Smooth muscle cell of the pulmonary artery (primary cell): ENCODE measurements around the gene PRKAB2. TPM values are rescaled to one million over a fixed set of nuclear protein-coding genes. Genes with fewer than 3 reads are reported as not detected.

Experiments used
- total RNA-seq: library from RNA; depleted of rRNA; stranded (reverse); fragments of >200 nt; gene quantifications from 2 replicates; pipeline ENCODE4 v1.2.3, GENCODE V29; 2014

PRKAB2 gene, protein sequence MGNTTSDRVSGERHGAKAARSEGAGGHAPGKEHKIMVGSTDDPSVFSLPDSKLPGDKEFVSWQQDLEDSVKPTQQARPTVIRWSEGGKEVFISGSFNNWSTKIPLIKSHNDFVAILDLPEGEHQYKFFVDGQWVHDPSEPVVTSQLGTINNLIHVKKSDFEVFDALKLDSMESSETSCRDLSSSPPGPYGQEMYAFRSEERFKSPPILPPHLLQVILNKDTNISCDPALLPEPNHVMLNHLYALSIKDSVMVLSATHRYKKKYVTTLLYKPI
- 17.9 and 22.1 TPM in 2 replicates for total RNA-seq

DNA sequence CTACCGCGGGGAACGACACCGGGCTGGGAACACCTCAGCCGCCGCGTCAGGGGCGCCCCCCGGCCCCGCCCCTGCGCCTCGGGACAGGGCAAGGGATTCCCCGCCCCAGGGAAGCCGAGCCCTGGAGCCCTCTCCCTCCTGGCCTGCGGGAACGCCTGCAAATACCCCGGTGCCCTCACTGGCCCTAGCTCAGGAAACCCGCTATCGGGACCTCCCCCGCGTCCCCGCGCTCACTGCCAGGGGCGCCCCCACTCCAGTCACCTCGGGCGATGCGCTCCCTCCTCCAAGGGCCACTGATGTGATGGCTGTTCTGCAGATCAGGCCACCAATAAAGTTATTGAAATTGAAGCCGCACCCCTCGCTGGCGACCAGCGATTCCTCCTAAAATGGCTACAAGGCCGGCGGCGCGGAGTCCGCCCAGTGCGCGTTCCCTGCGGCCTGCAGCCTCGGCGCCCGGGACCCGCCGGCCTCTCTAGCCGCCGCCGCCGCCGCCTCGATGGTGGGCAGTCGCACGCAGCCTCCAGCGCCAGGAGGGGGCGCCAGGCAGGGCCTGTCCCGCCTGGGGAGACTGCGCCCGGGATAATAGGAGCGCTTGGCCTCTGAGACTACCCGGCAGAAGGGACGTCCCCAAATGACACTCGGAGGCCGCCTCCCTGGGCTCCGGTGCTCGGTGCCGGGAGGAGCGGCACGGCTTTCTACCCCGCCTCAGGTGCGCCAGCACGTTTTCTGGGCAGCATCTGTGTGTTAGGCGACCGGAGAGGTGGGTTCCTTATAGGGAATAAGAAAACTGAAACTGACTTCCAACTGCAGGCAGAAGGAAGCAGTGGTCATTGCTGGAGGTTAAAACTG is at the start of gene PRKAB2:
PRKAB2 (minus strand) TSS at position 303 of the 849 bp plus-strand sequence. CDS start 326 bp downstream, outside the sequence.

Other genes with a start within 250 kb of the PRKAB2 start
- gene NBPF12, start 234.1 kb downstream of the PRKAB2 start, total RNA-seq, result 6.3 and 11.3 TPM in 2 replicates
- gene FMO5, start 52.9 kb upstream of the PRKAB2 start, total RNA-seq, result 0.43 and 1.4 TPM in 2 replicates
- gene CHD1L, start 70.2 kb upstream of the PRKAB2 start, total RNA-seq, result 34.3 and 46.3 TPM in 2 replicates